Globus pallidus (tissue), 1 donor: ENCODE results near the gene ARHGAP10.

Experiments
- DNase-seq: peaks from one replicate; pipeline ENCODE4 v3.0.0-alpha.2; 2015; ENCODE audit warnings: low spot score

Gene ARHGAP10

GRCh38 chr4:147955827-147956558, 224.1 kb downstream of the ARHGAP10 start:
- no peak for DNase-seq

GRCh38 chr4:147957446-147957845, 225.6 kb downstream of the ARHGAP10 start:
- no peak for DNase-seq

GRCh38 chr4:147958057-147958456, 226.2 kb downstream of the ARHGAP10 start:
- no peak for DNase-seq

- DNase-seq = no peak
Observed at GRCh38 chr4:147958489-147959065, 226.7 kb downstream of the ARHGAP10 start.

- DNase-seq = no peak
Observed at GRCh38 chr4:147960971-147961370, 229.1 kb downstream of the ARHGAP10 start.

GRCh38 chr4:147963839-147964238, 232.0 kb downstream of the ARHGAP10 start:
- no peak for DNase-seq

GRCh38 chr4:147964266-147964880, 232.5 kb downstream of the ARHGAP10 start:
- DNase-seq = no peak

GRCh38 chr4:147965056-147965455, 233.2 kb downstream of the ARHGAP10 start:
- no peak for DNase-seq

GRCh38 chr4:147965873-147966272, 234.0 kb downstream of the ARHGAP10 start:
- DNase-seq = no peak

- DNase-seq = no peak
Observed at GRCh38 chr4:147968641-147969040, 236.8 kb downstream of the ARHGAP10 start.

GRCh38 chr4:147969573-147970385, 237.9 kb downstream of the ARHGAP10 start:
- no peak for DNase-seq

- no peak for DNase-seq
Observed at GRCh38 chr4:147971116-147971515, 239.2 kb downstream of the ARHGAP10 start.

GRCh38 chr4:147975325-147975724, 243.4 kb downstream of the ARHGAP10 start:
- no peak for DNase-seq

- no peak for DNase-seq
Observed at GRCh38 chr4:147975933-147976928, 244.3 kb downstream of the ARHGAP10 start.

GRCh38 chr4:147980586-147980985, 248.7 kb downstream of the ARHGAP10 start:
- no peak for DNase-seq

GRCh38 chr4:147981305-147981704, 249.4 kb downstream of the ARHGAP10 start:
- no peak for DNase-seq

- DNase-seq = no peak
Observed at GRCh38 chr4:147984065-147984777, 252.3 kb downstream of the ARHGAP10 start.

- DNase-seq = no peak
Observed at GRCh38 chr4:147984778-147985138, 252.9 kb downstream of the ARHGAP10 start.

GRCh38 chr4:147985376-147985775, 253.5 kb downstream of the ARHGAP10 start:
- DNase-seq = peak; percentile 21

GRCh38 chr4:147987252-147987651, 255.4 kb downstream of the ARHGAP10 start:
- no peak for DNase-seq
